Liver (tissue), 9 donors: Measurements from ENCODE around the gene MAN1A2. TPM values are rescaled to one million over a fixed set of nuclear protein-coding genes. Genes with fewer than 3 reads are reported as not detected.

Source experiments
- DNase-seq: peaks from one replicate; pipeline ENCODE4 v3.0.0-alpha.2; 2017; ENCODE audit warnings: low spot score
- H3K27ac ChIP-seq, 2 donors: one replicate each; pipeline ENCODE4 v1.7.0; 2013; ENCODE audit warnings: inconsistent platforms in 2 of 2, low read length in 2 of 2, control low read depth in 1 of 2, low read depth in 1 of 2, mild to moderate bottlenecking in 1 of 2
- H3K27me3 ChIP-seq, 4 donors: one replicate each; pipeline versions ENCODE4 v1.6.1 to v1.7.0; 2013; ENCODE audit warnings: low read length in 3 of 4, inconsistent platforms in 1 of 4, mild to moderate bottlenecking in 1 of 4, moderate library complexity in 1 of 4; ENCODE audit not compliant: control insufficient read depth in 4 of 4, insufficient read depth in 4 of 4
- H3K36me3 ChIP-seq, 4 donors: one replicate each; pipeline versions ENCODE4 v1.6.1 to v1.7.0; 2013; ENCODE audit warnings: low read length in 3 of 4, mild to moderate bottlenecking in 3 of 4, low read depth in 1 of 4, moderate library complexity in 1 of 4; ENCODE audit not compliant: control insufficient read depth in 4 of 4, insufficient read depth in 3 of 4
- H3K4me1 ChIP-seq, 4 donors: one replicate each; pipeline versions ENCODE4 v1.6.1 to v1.7.0; 2013; ENCODE audit warnings: low read length in 3 of 4, mild to moderate bottlenecking in 3 of 4, moderate library complexity in 1 of 4; ENCODE audit not compliant: control insufficient read depth in 4 of 4, insufficient read depth in 4 of 4
- H3K4me3 ChIP-seq, 3 donors: one replicate each; pipeline versions ENCODE4 v1.6.1 to v1.7.0; 2013; ENCODE audit warnings: low read length in 3 of 3, control low read depth in 1 of 3, low read depth in 1 of 3, mild to moderate bottlenecking in 1 of 3
- H3K9ac ChIP-seq, 2 donors: one replicate each; pipeline ENCODE4 v1.7.0; 2013; ENCODE audit warnings: low read length in 2 of 2, mild to moderate bottlenecking in 2 of 2, moderate library complexity in 2 of 2, control low read depth in 1 of 2, low read depth in 1 of 2
- H3K9me3 ChIP-seq, 4 donors: one replicate each; pipeline versions ENCODE4 v1.6.1 to v1.7.0; 2013; ENCODE audit warnings: low read length in 3 of 4; ENCODE audit not compliant: control insufficient read depth in 4 of 4
- CTCF ChIP-seq: fragments of 150-350 bp; IDR thresholded peaks from 2 replicates; pipeline ENCODE4 v1.5.1; 2017; ENCODE audit warnings: improper control_type of control experiment, low read depth, low read length; ENCODE audit not compliant: missing input control
- EGR1 ChIP-seq, 2 donors: IDR thresholded peaks; 2 replicates each; pipeline ENCODE4 v1.6.1; 2016 to 2018; ENCODE audit warnings: antibody characterized with exemption in 2 of 2, low read depth in 2 of 2
- FOXA1 ChIP-seq: IDR thresholded peaks from 2 replicates; pipeline ENCODE4 v1.6.1; 2016; ENCODE audit warnings: antibody characterized with exemption
- FOXA2 ChIP-seq: IDR thresholded peaks from 2 replicates; pipeline ENCODE4 v1.6.1; 2016; ENCODE audit warnings: antibody characterized with exemption
- GABPA ChIP-seq, 2 donors: IDR thresholded peaks in 1 of 2; conservative IDR thresholded peaks in 1 of 2; 2 replicates each; pipeline ENCODE4 v1.6.1; 2016; ENCODE audit warnings: antibody characterized with exemption in 2 of 2, mild to moderate bottlenecking in 1 of 2, moderate library complexity in 1 of 2
- HNF4A ChIP-seq, 2 donors: conservative IDR thresholded peaks; 2 replicates each; pipeline ENCODE4 v1.6.1; 2016; ENCODE audit warnings: antibody characterized with exemption in 2 of 2, mild to moderate bottlenecking in 2 of 2
- HNF4G ChIP-seq: IDR thresholded peaks from 2 replicates; pipeline ENCODE4 v1.6.1; 2016; ENCODE audit warnings: antibody characterized with exemption
- JUND ChIP-seq, 2 donors: IDR thresholded peaks; 2 replicates each; pipeline ENCODE4 v1.6.1; 2016; ENCODE audit warnings: antibody characterized with exemption in 2 of 2
- MAX ChIP-seq: IDR thresholded peaks from 2 replicates; pipeline ENCODE4 v1.6.1; 2016; ENCODE audit warnings: antibody characterized with exemption
- RAD21 ChIP-seq, 2 donors: IDR thresholded peaks; 2 replicates each; pipeline ENCODE4 v1.6.1; 2016; ENCODE audit warnings: antibody characterized with exemption in 2 of 2, mild to moderate bottlenecking in 2 of 2
- RXRA ChIP-seq, 2 donors: IDR thresholded peaks; 2 replicates each; pipeline ENCODE4 v1.6.1; 2017 to 2018; ENCODE audit warnings: antibody characterized with exemption in 2 of 2, mild to moderate bottlenecking in 1 of 2
- SP1 ChIP-seq: IDR thresholded peaks from 2 replicates; pipeline ENCODE4 v1.6.1; 2018; ENCODE audit warnings: antibody characterized with exemption, mild to moderate bottlenecking
- TAF1 ChIP-seq: conservative IDR thresholded peaks from 2 replicates; pipeline ENCODE4 v1.6.1; 2016; ENCODE audit warnings: antibody characterized with exemption, mild to moderate bottlenecking
- YY1 ChIP-seq: IDR thresholded peaks from 2 replicates; pipeline ENCODE4 v1.6.1; 2016; ENCODE audit warnings: antibody characterized with exemption, mild to moderate bottlenecking
- WGBS: extraction: QIAGEN DNeasy Blood & Tissue Kit; methylation state at CpG from one replicate; pipeline ENCODE4 v1.1.7; 2013; 5-methylcytosine and 5-hydroxymethylcytosine counted together
- polyA plus RNA-seq, 2 donors: library from polyadenylated mRNA; stranded (reverse) in 1 of 2; unstranded in 1 of 2; fragments of 200-250 nt in 1 of 2; fragments of >200 nt in 1 of 2; fragmentation: Nextera tagmentation in 1 of 2; extraction: Ambion mirVana in 1 of 2; gene quantifications; one replicate each; pipeline versions ENCODE4 v1.2.1 to v1.2.3, GENCODE V29; 2013 to 2015
- total RNA-seq, 2 donors: library from RNA; depleted of rRNA; stranded (reverse); fragments of >200 nt; gene quantifications; one replicate each; pipeline ENCODE4 v1.2.3, GENCODE V29; 2014
- TF ChIP-seq, protein P1 (sequence below): IDR thresholded peaks from 2 replicates; pipeline ENCODE4 v1.6.1; 2016; ENCODE audit warnings: antibody characterized with exemption
- TF ChIP-seq, protein P2 (sequence below): IDR thresholded peaks from 2 replicates; pipeline ENCODE4 v1.6.1; 2016; ENCODE audit warnings: antibody characterized with exemption
- donor health status: healthy.
- donor health status: healthy.
- donor health status: healthy.
- donor health status: healthy.
- donor health status: healthy.

MAN1A2 gene
- total and polyA plus RNA-seq, 4 donors = 10.9 to 58.7 (median 25.1) TPM

DNA sequence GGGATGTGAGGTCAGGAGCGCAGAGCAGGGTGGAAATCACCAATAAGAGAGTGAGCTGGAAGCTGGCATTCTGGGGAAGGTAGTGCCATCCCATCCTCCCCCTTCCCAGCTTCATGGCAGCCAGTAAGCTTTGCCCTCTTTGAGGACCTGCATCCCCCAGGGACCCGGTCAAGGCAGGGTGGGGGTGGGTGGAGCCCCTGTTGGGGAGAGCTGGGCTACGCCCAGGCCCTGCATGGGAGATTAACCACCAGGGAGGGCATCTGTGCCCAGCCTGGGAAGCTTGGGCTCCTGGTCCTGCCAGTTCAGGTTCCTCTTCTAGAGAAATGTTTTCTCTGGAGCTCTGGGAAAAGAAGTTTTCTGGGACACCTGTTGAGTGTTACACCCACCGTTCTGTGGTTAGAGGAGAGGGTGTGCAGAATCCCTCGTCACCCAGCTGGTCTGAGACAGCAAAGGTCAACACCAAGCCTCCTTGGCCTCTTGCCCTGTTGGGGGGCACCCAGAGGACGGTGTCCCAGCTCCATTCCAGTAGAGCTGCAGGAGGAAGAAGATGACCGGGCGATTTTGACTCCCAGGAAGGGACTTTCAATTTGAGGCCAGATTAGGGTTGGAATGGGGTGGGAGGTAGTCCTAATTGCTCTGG, 208.5 kb downstream of the MAN1A2 start:
- TF ChIP-seq TAF1 = no peak
- no peak for TF ChIP-seq HNF4G
- no peak for TF ChIP-seq CTCF
- TF ChIP-seq FOXA1 = no peak
- TF ChIP-seq EGR1 (IDR thresholded peaks at IDR 0.05; ENCODE audit: low read depth in 2 of 2) = no peak
- TF ChIP-seq GABPA (IDR thresholded peaks at IDR 0.05 in 1 of 2, conservative IDR thresholded peaks at IDR 0.05 in 1 of 2) = no peak
- TF ChIP-seq HNF4A (conservative IDR thresholded peaks at IDR 0.05) = no peak
- no peak for TF ChIP-seq YY1
- TF ChIP-seq RAD21 (IDR thresholded peaks at IDR 0.05) = no peak
- Histone ChIP-seq H3K9me3 (no peaks in the 10 kb centered on the region), H3K9ac (no peak overlapping the region), H3K4me1 (no peaks in the 10 kb centered on the region), H3K4me3 (no peak overlapping the region), H3K27me3 (no peaks in the 10 kb centered on the region), H3K27ac (no peak overlapping the region), H3K36me3 (no peaks in the 10 kb centered on the region)
- DNase-seq = no peak
- WGBS = 89% methylated on average over 8 of the region's 8 CpGs

- no peaks in the 10 kb centered on the region for H3K36me3 ChIP-seq
- H3K4me1 ChIP-seq = no peaks in the 10 kb centered on the region
- no peak for DNase-seq
- no peaks in the 10 kb centered on the region for H3K9me3 ChIP-seq
- TF ChIP-seq, protein P1, sequence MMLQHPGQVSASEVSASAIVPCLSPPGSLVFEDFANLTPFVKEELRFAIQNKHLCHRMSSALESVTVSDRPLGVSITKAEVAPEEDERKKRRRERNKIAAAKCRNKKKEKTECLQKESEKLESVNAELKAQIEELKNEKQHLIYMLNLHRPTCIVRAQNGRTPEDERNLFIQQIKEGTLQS = no peak
- no peak for TF ChIP-seq SP1
- TF ChIP-seq FOXA2 = no peak
- no peak for TF ChIP-seq GABPA (IDR thresholded peaks at IDR 0.05 in 1 of 2, conservative IDR thresholded peaks at IDR 0.05 in 1 of 2)
- TF ChIP-seq, protein P2, sequence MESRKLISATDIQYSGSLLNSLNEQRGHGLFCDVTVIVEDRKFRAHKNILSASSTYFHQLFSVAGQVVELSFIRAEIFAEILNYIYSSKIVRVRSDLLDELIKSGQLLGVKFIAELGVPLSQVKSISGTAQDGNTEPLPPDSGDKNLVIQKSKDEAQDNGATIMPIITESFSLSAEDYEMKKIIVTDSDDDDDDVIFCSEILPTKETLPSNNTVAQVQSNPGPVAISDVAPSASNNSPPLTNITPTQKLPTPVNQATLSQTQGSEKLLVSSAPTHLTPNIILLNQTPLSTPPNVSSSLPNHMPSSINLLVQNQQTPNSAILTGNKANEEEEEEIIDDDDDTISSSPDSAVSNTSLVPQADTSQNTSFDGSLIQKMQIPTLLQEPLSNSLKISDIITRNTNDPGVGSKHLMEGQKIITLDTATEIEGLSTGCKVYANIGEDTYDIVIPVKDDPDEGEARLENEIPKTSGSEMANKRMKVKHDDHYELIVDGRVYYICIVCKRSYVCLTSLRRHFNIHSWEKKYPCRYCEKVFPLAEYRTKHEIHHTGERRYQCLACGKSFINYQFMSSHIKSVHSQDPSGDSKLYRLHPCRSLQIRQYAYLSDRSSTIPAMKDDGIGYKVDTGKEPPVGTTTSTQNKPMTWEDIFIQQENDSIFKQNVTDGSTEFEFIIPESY = no peak
- H3K27me3 ChIP-seq = no peaks in the 10 kb centered on the region
- H3K4me3 ChIP-seq = no peak overlapping the region
- no peak overlapping the region for H3K27ac ChIP-seq
- no peak overlapping the region for H3K9ac ChIP-seq
- 98% methylated on average over 3 of the region's 3 CpGs for WGBS
Measured at GRCh38 chr1:117576236-117576635, 209.0 kb downstream of the MAN1A2 start.

DNA sequence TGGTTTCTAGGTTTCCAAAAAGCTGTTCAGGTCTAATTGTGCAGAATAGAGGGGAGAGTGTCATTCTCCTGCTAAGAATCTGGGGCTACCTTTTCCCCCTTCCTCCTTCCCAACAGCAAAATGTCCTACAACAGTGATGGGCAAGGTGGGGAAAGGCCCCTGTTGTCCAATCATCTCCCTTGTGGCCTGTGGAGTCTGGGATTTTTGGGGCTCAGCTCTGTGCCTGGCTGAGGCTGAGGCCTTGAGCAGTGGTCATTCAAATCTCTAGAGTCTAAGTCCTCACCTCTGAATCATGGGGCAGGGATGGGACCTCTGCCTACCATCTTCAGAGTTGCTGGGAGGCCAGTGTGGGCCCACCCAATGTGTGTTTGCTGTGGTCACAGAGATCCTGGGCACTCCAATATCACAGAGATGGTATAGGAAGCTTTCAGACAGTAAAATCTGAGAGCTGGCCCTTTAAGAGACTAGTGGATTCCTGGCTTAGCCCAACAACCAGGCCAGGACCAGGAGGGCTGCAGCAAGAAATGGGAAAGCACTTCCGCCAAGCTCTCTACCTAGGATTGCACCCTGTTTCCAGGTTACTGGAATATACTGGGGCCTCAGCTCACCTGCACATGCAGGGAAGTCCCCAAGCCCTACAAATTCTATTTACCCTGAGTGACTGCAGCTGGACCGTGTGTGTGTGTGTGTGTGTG, 210.1 kb downstream of the MAN1A2 start:
- no peaks in the 10 kb centered on the region for H3K36me3 ChIP-seq
- 90% methylated on average over 2 of the region's 2 CpGs for WGBS
- H3K27ac ChIP-seq = no peak overlapping the region
- H3K4me3 ChIP-seq = no peak overlapping the region
- no peaks in the 10 kb centered on the region for H3K27me3 ChIP-seq
- no peak overlapping the region for H3K9ac ChIP-seq
- TF ChIP-seq MAX (no peak), FOXA1 (no peak), HNF4A (conservative IDR thresholded peaks at IDR 0.05) (no peak), RXRA (IDR thresholded peaks at IDR 0.05) (no peak), GABPA (IDR thresholded peaks at IDR 0.05 in 1 of 2, conservative IDR thresholded peaks at IDR 0.05 in 1 of 2) (no peak), EGR1 (IDR thresholded peaks at IDR 0.05; ENCODE audit: low read depth in 2 of 2) (no peak), HNF4G (no peak), RAD21 (IDR thresholded peaks at IDR 0.05) (no peak), JUND (IDR thresholded peaks at IDR 0.05) (no peak)
- TF ChIP-seq, protein P1 = no peak
- DNase-seq = no peak
- H3K9me3 ChIP-seq = no peaks in the 10 kb centered on the region
- H3K4me1 ChIP-seq = no peaks in the 10 kb centered on the region
